GM12874 (cell line): ENCODE data around the gene KRT33B.

Experiments used
- TF ChIP-seq, protein P1 (sequence below): IDR thresholded peaks from 2 replicates; pipeline ENCODE4 v1.5.1; 2011; ENCODE audit warnings: low read depth, mild to moderate bottlenecking, control low read depth, low read length, moderate library complexity; ENCODE audit not compliant: insufficient read depth

Gene KRT33B

DNA sequence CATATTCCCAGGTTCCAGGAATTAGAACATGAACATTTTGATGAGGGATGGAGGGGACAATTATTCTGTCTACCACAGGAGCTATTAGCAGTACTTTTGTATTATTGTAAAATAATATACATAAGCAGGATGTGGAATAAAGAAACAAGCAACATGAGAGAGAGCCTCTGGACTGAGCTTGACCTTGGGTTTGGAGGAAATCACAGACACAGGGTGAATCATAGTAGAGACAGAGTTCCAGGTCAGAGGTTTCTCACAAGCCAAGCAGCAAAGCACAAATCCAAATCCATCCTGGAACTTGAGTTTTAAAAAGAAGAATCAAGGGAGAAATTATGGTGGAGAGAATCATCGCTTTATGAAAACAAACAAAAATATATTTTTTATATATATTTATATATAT, 22.7 kb upstream of the KRT33B start:
- TF ChIP-seq, protein P1, sequence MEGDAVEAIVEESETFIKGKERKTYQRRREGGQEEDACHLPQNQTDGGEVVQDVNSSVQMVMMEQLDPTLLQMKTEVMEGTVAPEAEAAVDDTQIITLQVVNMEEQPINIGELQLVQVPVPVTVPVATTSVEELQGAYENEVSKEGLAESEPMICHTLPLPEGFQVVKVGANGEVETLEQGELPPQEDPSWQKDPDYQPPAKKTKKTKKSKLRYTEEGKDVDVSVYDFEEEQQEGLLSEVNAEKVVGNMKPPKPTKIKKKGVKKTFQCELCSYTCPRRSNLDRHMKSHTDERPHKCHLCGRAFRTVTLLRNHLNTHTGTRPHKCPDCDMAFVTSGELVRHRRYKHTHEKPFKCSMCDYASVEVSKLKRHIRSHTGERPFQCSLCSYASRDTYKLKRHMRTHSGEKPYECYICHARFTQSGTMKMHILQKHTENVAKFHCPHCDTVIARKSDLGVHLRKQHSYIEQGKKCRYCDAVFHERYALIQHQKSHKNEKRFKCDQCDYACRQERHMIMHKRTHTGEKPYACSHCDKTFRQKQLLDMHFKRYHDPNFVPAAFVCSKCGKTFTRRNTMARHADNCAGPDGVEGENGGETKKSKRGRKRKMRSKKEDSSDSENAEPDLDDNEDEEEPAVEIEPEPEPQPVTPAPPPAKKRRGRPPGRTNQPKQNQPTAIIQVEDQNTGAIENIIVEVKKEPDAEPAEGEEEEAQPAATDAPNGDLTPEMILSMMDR, result no peak

DNA sequence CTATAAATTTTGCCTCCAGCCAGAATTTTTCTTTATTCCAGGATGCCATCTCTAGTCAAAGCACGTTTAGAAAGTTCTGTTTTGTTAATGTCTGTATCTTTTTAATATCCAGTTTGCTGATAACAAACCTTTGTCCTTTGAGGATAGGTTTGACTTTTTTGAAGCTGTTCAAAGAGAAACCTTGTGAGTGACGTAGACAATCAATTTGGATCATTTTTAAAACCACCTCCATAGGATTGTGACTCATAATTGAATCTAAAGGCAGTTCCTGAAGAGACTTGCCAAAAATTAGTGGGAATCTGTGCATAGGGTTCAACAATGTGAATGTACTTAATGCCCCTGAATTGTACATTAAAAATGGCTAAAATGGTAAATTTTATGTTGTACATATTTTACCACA, 21.9 kb upstream of the KRT33B start:
- TF ChIP-seq, protein P1, result no peak

- TF ChIP-seq, protein P1, result no peak
Observed at GRCh38 chr17:41390411-41390938, 20.9 kb upstream of the KRT33B start.

GRCh38 chr17:41387670-41388069, 18.1 kb upstream of the KRT33B start:
- TF ChIP-seq, protein P1, result no peak

GRCh38 chr17:41386227-41386626, 16.6 kb upstream of the KRT33B start:
- TF ChIP-seq, protein P1, result no peak

- TF ChIP-seq, protein P1, result no peak
Observed at GRCh38 chr17:41383690-41384089, 14.1 kb upstream of the KRT33B start.

DNA sequence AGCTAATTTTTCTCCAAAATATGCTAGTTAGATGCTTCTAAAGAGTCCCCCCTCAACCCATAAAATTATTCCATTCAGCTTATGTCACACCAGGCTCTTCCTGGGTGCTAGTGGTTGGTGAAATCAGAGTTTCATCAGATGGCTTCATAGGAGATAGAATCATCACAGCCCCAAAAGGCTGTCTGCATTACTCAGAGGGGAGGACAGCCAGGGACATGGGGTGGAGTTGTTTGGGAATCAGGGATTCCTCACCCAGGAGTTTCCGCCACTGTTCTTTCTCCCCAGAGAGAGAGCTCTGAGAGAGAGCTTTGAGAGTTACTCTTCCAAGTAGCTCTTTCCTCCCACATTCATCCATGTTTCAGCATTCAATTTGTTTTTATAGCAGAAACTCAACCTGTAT, 12.8 kb upstream of the KRT33B start:
- TF ChIP-seq, protein P1, result no peak
